GM12864 (cell line): ENCODE data around the gene SH3GL3.

Experiments used
- DNase-seq: peaks from one replicate; pipeline ENCODE4 v3.0.0-alpha.2; 2011; ENCODE audit warnings: low read depth
- H3K4me3 ChIP-seq: 2 replicates; pipeline ENCODE4 v1.5.1; 2011; ENCODE audit warnings: mild to moderate bottlenecking, low read depth, low read length, control low read depth
- CTCF ChIP-seq: IDR thresholded peaks from 2 replicates; pipeline ENCODE4 v1.5.1; 2011; ENCODE audit warnings: low read depth, mild to moderate bottlenecking, moderate library complexity, low read length, control low read depth, inconsistent platforms; ENCODE audit errors: missing control alignments

SH3GL3 gene

GRCh38 chr15:83498374-83498773, 51.2 kb downstream of the SH3GL3 start:
- no peak overlapping the region for H3K4me3 ChIP-seq
- no peak for TF ChIP-seq CTCF
- DNase-seq = no peak

GRCh38 chr15:83498801-83499200, 51.7 kb downstream of the SH3GL3 start:
- H3K4me3 ChIP-seq = no peak overlapping the region
- TF ChIP-seq CTCF = no peak
- DNase-seq = no peak

GRCh38 chr15:83499476-83499875, 52.3 kb downstream of the SH3GL3 start:
- no peak for TF ChIP-seq CTCF
- no peak overlapping the region for H3K4me3 ChIP-seq
- no peak for DNase-seq

GRCh38 chr15:83503595-83504364, 56.6 kb downstream of the SH3GL3 start:
- DNase-seq = no peak
- no peak for TF ChIP-seq CTCF
- H3K4me3 ChIP-seq = no peak overlapping the region

- DNase-seq = no peak
- no peak for TF ChIP-seq CTCF
- no peak overlapping the region for H3K4me3 ChIP-seq
Measured at GRCh38 chr15:83504365-83504764, 57.2 kb downstream of the SH3GL3 start.

- TF ChIP-seq CTCF = no peak
- H3K4me3 ChIP-seq = no peak overlapping the region
- DNase-seq = no peak
Measured at GRCh38 chr15:83510001-83510400, 62.9 kb downstream of the SH3GL3 start.

- no peak for TF ChIP-seq CTCF
- H3K4me3 ChIP-seq = no peak overlapping the region
- no peak for DNase-seq
Measured at GRCh38 chr15:83512459-83512858, 65.3 kb downstream of the SH3GL3 start.
